GM12878 (cell line): ENCODE measurements around the gene CSE1L.

Experiments
- POLR2A ChIP-seq: IDR thresholded peaks from 2 replicates; pipeline ENCODE4 v1.6.1; 2011; ENCODE audit warnings: low read depth, mild to moderate bottlenecking, low read length
- YY1 ChIP-seq: IDR thresholded peaks from 2 replicates; pipeline ENCODE4 v1.6.1; 2011; ENCODE audit warnings: low read depth, mild to moderate bottlenecking, low read length
- TF ChIP-seq, protein P1 (sequence below), 3 experiments: IDR thresholded peaks in 2 of 3; conservative IDR thresholded peaks in 1 of 3; 2 replicates each; pipeline ENCODE4 v1.5.1; 2011; ENCODE audit warnings: low read depth in 3 of 3, low read length in 3 of 3, mild to moderate bottlenecking in 3 of 3, control low read depth in 2 of 3, moderate library complexity in 2 of 3, inconsistent platforms in 1 of 3, mixed read lengths in 1 of 3; ENCODE audit not compliant: control insufficient read depth in 2 of 3, insufficient read depth in 1 of 3; ENCODE audit errors: extremely low read depth in 1 of 3

- TF ChIP-seq, protein P1, sequence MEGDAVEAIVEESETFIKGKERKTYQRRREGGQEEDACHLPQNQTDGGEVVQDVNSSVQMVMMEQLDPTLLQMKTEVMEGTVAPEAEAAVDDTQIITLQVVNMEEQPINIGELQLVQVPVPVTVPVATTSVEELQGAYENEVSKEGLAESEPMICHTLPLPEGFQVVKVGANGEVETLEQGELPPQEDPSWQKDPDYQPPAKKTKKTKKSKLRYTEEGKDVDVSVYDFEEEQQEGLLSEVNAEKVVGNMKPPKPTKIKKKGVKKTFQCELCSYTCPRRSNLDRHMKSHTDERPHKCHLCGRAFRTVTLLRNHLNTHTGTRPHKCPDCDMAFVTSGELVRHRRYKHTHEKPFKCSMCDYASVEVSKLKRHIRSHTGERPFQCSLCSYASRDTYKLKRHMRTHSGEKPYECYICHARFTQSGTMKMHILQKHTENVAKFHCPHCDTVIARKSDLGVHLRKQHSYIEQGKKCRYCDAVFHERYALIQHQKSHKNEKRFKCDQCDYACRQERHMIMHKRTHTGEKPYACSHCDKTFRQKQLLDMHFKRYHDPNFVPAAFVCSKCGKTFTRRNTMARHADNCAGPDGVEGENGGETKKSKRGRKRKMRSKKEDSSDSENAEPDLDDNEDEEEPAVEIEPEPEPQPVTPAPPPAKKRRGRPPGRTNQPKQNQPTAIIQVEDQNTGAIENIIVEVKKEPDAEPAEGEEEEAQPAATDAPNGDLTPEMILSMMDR (IDR thresholded peaks at IDR 0.05 in 2 of 3, conservative IDR thresholded peaks at IDR 0.05 in 1 of 3; ENCODE audit: control insufficient read depth in 2 of 3, extremely low read depth in 1 of 3, insufficient read depth in 1 of 3, low read depth in 3 of 3, low read length in 3 of 3), result no peak
- TF ChIP-seq YY1 (no peak), POLR2A (no peak)
These were observed 57.7 kb downstream of the CSE1L start for GRCh38 chr20:49103647-49104364.
